OCI-LY1 (cell line): ENCODE data around the gene ZNF646.

Source experiments
- H2AFZ ChIP-seq: fragments of 200-600 bp; sonication (generic), shearing (Covaris generic); 2 replicates; pipeline ENCODE4 v1.6.0; 2014; ENCODE audit warnings: antibody characterized with exemption, mild to moderate bottlenecking, low read length
- H3F3A ChIP-seq: fragments of 200-600 bp; sonication (generic), shearing (Covaris generic); 2 replicates; pipeline ENCODE4 v1.6.0; 2014; ENCODE audit warnings: mild to moderate bottlenecking, antibody characterized with exemption, low read length, moderate library complexity; ENCODE audit not compliant: insufficient read depth
- H3K27ac ChIP-seq: fragments of 200-600 bp; sonication (generic); 2 replicates; pipeline ENCODE4 v1.5.1; 2014; ENCODE audit warnings: low read length, mixed run types, mild to moderate bottlenecking, low read depth; ENCODE audit not compliant: poor library complexity, severe bottlenecking
- H3K27me3 ChIP-seq: fragments of 200-600 bp; sonication (generic); 2 replicates; pipeline ENCODE4 v1.6.0; 2014; ENCODE audit warnings: antibody characterized with exemption, mild to moderate bottlenecking, low read length, moderate library complexity; ENCODE audit not compliant: insufficient read depth
- H3K36me3 ChIP-seq: fragments of 200-600 bp; sonication (generic); 2 replicates; pipeline ENCODE4 v1.6.1; 2014; ENCODE audit warnings: mild to moderate bottlenecking, antibody characterized with exemption, low read length, moderate library complexity, mixed read lengths; ENCODE audit not compliant: insufficient read depth
- H3K4me1 ChIP-seq: fragments of 200-600 bp; sonication (generic); 2 replicates; pipeline ENCODE4 v1.5.1; 2014; ENCODE audit warnings: mild to moderate bottlenecking, low read length, moderate library complexity; ENCODE audit not compliant: insufficient read depth, severe bottlenecking
- H3K4me2 ChIP-seq: fragments of 200-600 bp; sonication (generic), shearing (Covaris generic); 2 replicates; pipeline ENCODE4 v1.6.1; 2014; ENCODE audit warnings: low read length
- H3K4me3 ChIP-seq: fragments of 200-600 bp; sonication (generic); 2 replicates; pipeline ENCODE4 v1.5.1; 2014; ENCODE audit warnings: low read length, low read depth, mild to moderate bottlenecking, mixed read lengths; ENCODE audit not compliant: poor library complexity, severe bottlenecking
- H3K79me2 ChIP-seq: fragments of 200-600 bp; shearing (Covaris generic); 2 replicates; pipeline ENCODE4 v1.6.1; 2016; ENCODE audit warnings: mixed run types, low read length, mixed read lengths; ENCODE audit not compliant: insufficient read depth
- H3K9ac ChIP-seq: fragments of 200-600 bp; sonication (generic), shearing (Covaris generic); 2 replicates; pipeline ENCODE4 v1.6.1; 2014; ENCODE audit warnings: mild to moderate bottlenecking, low read length, mixed read lengths
- H3K9me2 ChIP-seq: fragments of 200-600 bp; sonication (generic), shearing (Covaris generic); 2 replicates; pipeline ENCODE4 v1.6.1; 2014; ENCODE audit warnings: low read depth, mild to moderate bottlenecking, low read length, mixed read lengths
- H3K9me3 ChIP-seq: fragments of 200-600 bp; shearing (Covaris generic); 2 replicates; pipeline ENCODE4 v1.6.1; 2014; ENCODE audit warnings: low read length, mixed read lengths
- H4K20me1 ChIP-seq: fragments of 200-600 bp; sonication (generic), shearing (Covaris generic); 2 replicates; pipeline ENCODE4 v1.6.0; 2016; ENCODE audit warnings: mild to moderate bottlenecking, low read length; ENCODE audit not compliant: insufficient read depth
- CTCF ChIP-seq: fragments of 200-600 bp; sonication (generic), shearing (Covaris generic); IDR thresholded peaks from 2 replicates; pipeline ENCODE4 v1.5.1; 2017; ENCODE audit warnings: mild to moderate bottlenecking, antibody characterized with exemption, low read length, moderate library complexity, mixed read lengths
- EZH2 ChIP-seq: fragments of 200-600 bp; sonication (generic), shearing (Covaris generic); IDR thresholded peaks from 2 replicates; pipeline ENCODE4 v1.8.0; 2017; ENCODE audit warnings: borderline replicate concordance, mixed run types, mild to moderate bottlenecking, antibody characterized with exemption, low read length, moderate library complexity, mixed read lengths

Gene ZNF646

GRCh38 chr16:31073970-31074813, at the start of gene ZNF646, which contains the start of gene ZNF668:
Gene ZNF646, plus strand, starts transcription at chr16:31074422. Its CDS starts 1,903 bp downstream, at chr16:31076325.
Gene ZNF668, minus strand, starts transcription at chr16:31074240. Its CDS starts 9,781 bp downstream, at chr16:31064459.
- H2AFZ ChIP-seq: no peak within 1 kb of the TSS; the same call in 1 of the 2 replicates
- peak within 1 kb of the TSS; percentile 87 for H3K4me3 ChIP-seq
- H3K9ac ChIP-seq: peak within 1 kb of the TSS; percentile 92
- H3K4me1 ChIP-seq: peaks cover 22% of the 10 kb centered on the region
- peak within 1 kb of the TSS; percentile 91 for H3K4me2 ChIP-seq
- H3K9me3 ChIP-seq: no peaks in the 10 kb centered on the region
- H3F3A ChIP-seq: no peaks in the 10 kb centered on the region
- no peaks in the 10 kb centered on the region for H3K9me2 ChIP-seq
- H3K79me2 ChIP-seq: peaks cover 26% of the 10 kb centered on the region
- no peaks in the 10 kb centered on the region for H3K27me3 ChIP-seq
- H3K36me3 ChIP-seq: peaks cover 33% of the 10 kb centered on the region
- H3K27ac ChIP-seq: peak within 1 kb of the TSS; percentile 61
- no peak for TF ChIP-seq EZH2
- TF ChIP-seq CTCF: no peak
- H4K20me1 ChIP-seq: no peaks in the 10 kb centered on the region

GRCh38 chr16:31025339-31025738, 48.9 kb upstream of the ZNF646 start:
- Histone ChIP-seq H3K79me2 (no peaks in the 10 kb centered on the region), H3K4me1 (no peaks in the 10 kb centered on the region), H3K27ac (no peak overlapping the region), H4K20me1 (no peaks in the 10 kb centered on the region), H3K9me3 (no peaks in the 10 kb centered on the region), H3F3A (no peaks in the 10 kb centered on the region), H3K9me2 (no peaks in the 10 kb centered on the region), H3K27me3 (no peaks in the 10 kb centered on the region; the same call in 1 of the 2 replicates), H3K4me3 (no peak overlapping the region), H3K9ac (no peak overlapping the region), H3K36me3 (no peaks in the 10 kb centered on the region), H3K4me2 (no peak overlapping the region), H2AFZ (no peak overlapping the region)
- TF ChIP-seq CTCF (no peak), EZH2 (no peak)

- H4K20me1 ChIP-seq: no peaks in the 10 kb centered on the region
- H3K79me2 ChIP-seq: no peaks in the 10 kb centered on the region
- no peak overlapping the region for H3K4me2 ChIP-seq
- no peaks in the 10 kb centered on the region for H3K9me2 ChIP-seq
- H3K9ac ChIP-seq: no peak overlapping the region
- no peak for TF ChIP-seq CTCF
- TF ChIP-seq EZH2: no peak
- H3K4me3 ChIP-seq: no peak overlapping the region
- H3K27me3 ChIP-seq: no peaks in the 10 kb centered on the region
- peaks cover 13% of the 10 kb centered on the region for H3K4me1 ChIP-seq
- no peak overlapping the region for H3K27ac ChIP-seq
- H3K36me3 ChIP-seq: no peaks in the 10 kb centered on the region
- no peaks in the 10 kb centered on the region for H3F3A ChIP-seq
- H2AFZ ChIP-seq: no peak overlapping the region
- no peaks in the 10 kb centered on the region for H3K9me3 ChIP-seq
Observed at GRCh38 chr16:31029272-31029671, 45.0 kb upstream of the ZNF646 start.
